H1 (cell line): ENCODE results near the gene PNRC2. TPM values are rescaled to one million over a fixed set of nuclear protein-coding genes. Genes with fewer than 3 reads are reported as not detected.

Experiments used
- CTCF ChIA-PET: fragments of 300-600 bp; sonication (Branson Sonifier 250); formaldehyde crosslinking; loops from one replicate; lab custom pipeline; 2021; ENCODE audit not compliant: partially characterized antibody; lab: Charles Lee
- POLR2A ChIA-PET: fragments of 300-600 bp; sonication (Branson Sonifier 250); formaldehyde crosslinking; loops from one replicate; lab custom pipeline; 2021; ENCODE audit warnings: inconsistent platforms; ENCODE audit not compliant: partially characterized antibody; lab: Charles Lee
- DNase-seq, 2 experiments: peaks; one replicate each; pipeline versions ENCODE4 v3.0.0 to v3.0.0-alpha.2; 2010 to 2022; ENCODE audit warnings: low spot score in 2 of 2, low read depth in 1 of 2, mixed read lengths in 1 of 2
- FAIRE-seq: peaks from 2 replicates; lab custom pipeline; 2011; peaks lifted over from hg19 to GRCh38; lab: Jason Lieb, UNC
- H2AFZ ChIP-seq: 2 replicates; pipeline ENCODE4 v1.8.1; 2012; ENCODE audit warnings: low read length, inconsistent platforms
- H2AK5ac ChIP-seq: 2 replicates; pipeline ENCODE4 v1.6.1; 2013; ENCODE audit warnings: low read depth, low read length
- H2BK120ac ChIP-seq: replicated peaks from 2 replicates; pipeline ENCODE3; 2013; ENCODE audit warnings: low read depth, low read length, inconsistent platforms
- H2BK12ac ChIP-seq: 2 replicates; pipeline ENCODE4 v1.6.1; 2013; ENCODE audit warnings: low read depth, low read length
- H2BK15ac ChIP-seq: 2 replicates; pipeline ENCODE4 v1.6.1; 2013; ENCODE audit warnings: low read length
- H2BK20ac ChIP-seq: 2 replicates; pipeline ENCODE4 v1.6.1; 2013; ENCODE audit warnings: low read length
- H2BK5ac ChIP-seq: 2 replicates; pipeline ENCODE4 v1.6.1; 2013; ENCODE audit warnings: low read depth, low read length
- H3K14ac ChIP-seq: 2 replicates; pipeline ENCODE4 v1.6.1; 2013; ENCODE audit warnings: inconsistent platforms; ENCODE audit not compliant: insufficient read length
- H3K18ac ChIP-seq: 2 replicates; pipeline ENCODE4 v1.6.1; 2013; ENCODE audit warnings: low read length; ENCODE audit errors: extremely low read depth
- H3K23ac ChIP-seq: 2 replicates; pipeline ENCODE4 v1.6.1; 2013; ENCODE audit warnings: inconsistent platforms; ENCODE audit not compliant: insufficient read length
- H3K23me2 ChIP-seq: 2 replicates; pipeline ENCODE4 v1.6.1; 2013; ENCODE audit warnings: low read depth, low read length
- H3K27ac ChIP-seq: 2 replicates; pipeline ENCODE4 v1.6.1; 2011; ENCODE audit warnings: low read depth, low read length, inconsistent platforms
- H3K27me3 ChIP-seq, 4 experiments: replicated peaks in 1 of 4; 1 replicate in 1 of 4; 2 replicates in 3 of 4; pipeline versions ENCODE4 v1.6.1 to v1.8.1; 2011 to 2013; ENCODE audit warnings: low read length in 3 of 4, mild to moderate bottlenecking in 3 of 4, inconsistent platforms in 2 of 4, mixed read lengths in 2 of 4, moderate library complexity in 1 of 4; ENCODE audit not compliant: control insufficient read depth in 3 of 4, insufficient read depth in 3 of 4; ENCODE audit errors: extremely low read depth in 1 of 4
- H3K36me3 ChIP-seq, 4 experiments: 2 replicates each; pipeline versions ENCODE4 v1.6.1 to v1.8.1; 2011 to 2013; ENCODE audit warnings: mild to moderate bottlenecking in 4 of 4, low read length in 3 of 4, moderate library complexity in 2 of 4, control low read depth in 1 of 4, inconsistent platforms in 1 of 4; ENCODE audit not compliant: insufficient read depth in 4 of 4, control insufficient read depth in 2 of 4
- H3K4ac ChIP-seq: replicated peaks from 2 replicates; pipeline ENCODE3; 2013; ENCODE audit warnings: low read length, low read depth, mixed read lengths, inconsistent platforms; ENCODE audit not compliant: insufficient read length
- H3K4me1 ChIP-seq, 4 experiments: replicated peaks in 1 of 4; 1 replicate in 1 of 4; 2 replicates in 3 of 4; pipeline versions ENCODE4 v1.6.1 to v1.8.1; 2011 to 2013; ENCODE audit warnings: low read length in 3 of 4, inconsistent platforms in 2 of 4, mixed read lengths in 1 of 4; ENCODE audit not compliant: insufficient read depth in 4 of 4, control insufficient read depth in 3 of 4
- H3K4me2 ChIP-seq, 2 experiments: 2 replicates each; pipeline versions ENCODE4 v1.6.1 to v1.8.1; 2011 to 2013; ENCODE audit warnings: low read depth in 2 of 2, low read length in 2 of 2, control low read depth in 1 of 2, inconsistent platforms in 1 of 2, mild to moderate bottlenecking in 1 of 2; ENCODE audit not compliant: insufficient read depth in 1 of 2
- H3K4me3 ChIP-seq, 4 experiments: fragments of 200-600, 300-600 bp in 1 of 4; sonication (generic), shearing (Covaris generic), sonication (Bioruptor Twin) in 1 of 4; 2 replicates each; pipeline versions ENCODE4 v1.5.1 to v1.8.1; 2011 to 2016; ENCODE audit warnings: low read length in 4 of 4, low read depth in 3 of 4, control low read depth in 2 of 4, inconsistent platforms in 2 of 4, mild to moderate bottlenecking in 2 of 4, mixed read lengths in 1 of 4, moderate library complexity in 1 of 4; ENCODE audit not compliant: insufficient read depth in 2 of 4; ENCODE audit errors: extremely low read depth in 1 of 4
- H3K56ac ChIP-seq: replicated peaks from 2 replicates; pipeline ENCODE3; 2013; ENCODE audit warnings: low read depth, mild to moderate bottlenecking, mixed read lengths, low read length, inconsistent platforms; ENCODE audit not compliant: insufficient read length
- H3K79me1 ChIP-seq: 2 replicates; pipeline ENCODE4 v1.6.1; 2013; ENCODE audit warnings: low read depth, low read length, control low read depth
- H3K79me2 ChIP-seq, 2 experiments: 2 replicates each; pipeline versions ENCODE4 v1.6.1 to v1.8.1; 2012 to 2013; ENCODE audit warnings: low read length in 2 of 2, mild to moderate bottlenecking in 2 of 2, inconsistent platforms in 1 of 2; ENCODE audit not compliant: insufficient read depth in 2 of 2, control insufficient read depth in 1 of 2
- H3K9ac ChIP-seq, 4 experiments: replicated peaks in 1 of 4; 1 replicate in 1 of 4; 2 replicates in 3 of 4; pipeline versions ENCODE4 v1.6.1 to v1.8.1; 2011 to 2013; ENCODE audit warnings: low read depth in 3 of 4, low read length in 3 of 4, control low read depth in 2 of 4, mild to moderate bottlenecking in 2 of 4, moderate library complexity in 2 of 4, inconsistent platforms in 1 of 4; ENCODE audit errors: extremely low read depth in 1 of 4
- H3K9me3 ChIP-seq, 2 experiments: 2 replicates each; pipeline versions ENCODE4 v1.6.1 to v1.8.1; 2012 to 2013; ENCODE audit warnings: mild to moderate bottlenecking in 2 of 2, moderate library complexity in 2 of 2, control low read depth in 1 of 2, inconsistent platforms in 1 of 2, low read depth in 1 of 2, low read length in 1 of 2, mixed read lengths in 1 of 2; ENCODE audit not compliant: insufficient read depth in 2 of 2
- H4K20me1 ChIP-seq, 2 experiments: replicated peaks in 1 of 2; 2 replicates each; pipeline versions ENCODE3 to v1.8.1; 2011 to 2013; ENCODE audit warnings: inconsistent platforms in 2 of 2, low read length in 2 of 2, mild to moderate bottlenecking in 1 of 2; ENCODE audit not compliant: insufficient read depth in 2 of 2, control insufficient read depth in 1 of 2
- H4K5ac ChIP-seq: 2 replicates; pipeline ENCODE4 v1.6.1; 2013; ENCODE audit warnings: low read length, low read depth, mixed read lengths, inconsistent platforms; ENCODE audit not compliant: insufficient read length
- H4K8ac ChIP-seq: 2 replicates; pipeline ENCODE4 v1.8.0; 2013; ENCODE audit warnings: mild to moderate bottlenecking, moderate library complexity, low read length, inconsistent platforms; ENCODE audit not compliant: insufficient read depth; ENCODE audit errors: extremely low read depth
- H4K91ac ChIP-seq: replicated peaks from 2 replicates; pipeline ENCODE3; 2013; ENCODE audit warnings: low read length, mixed read lengths, inconsistent platforms; ENCODE audit not compliant: insufficient read length
- ASH2L ChIP-seq: fragments of 200-600, 300-600 bp; sonication (generic); IDR thresholded peaks from one replicate; pipeline ENCODE4 v1.7.1; 2017; ENCODE audit warnings: low read length
- BACH1 ChIP-seq: IDR thresholded peaks from 2 replicates; pipeline ENCODE4 v1.6.1; 2012; ENCODE audit warnings: low read length, improper control_type of control experiment
- BCL11A ChIP-seq, 2 experiments: IDR thresholded peaks; one replicate each; pipeline ENCODE4 v1.6.1; 2011; ENCODE audit warnings: low read depth in 2 of 2, low read length in 2 of 2, mild to moderate bottlenecking in 2 of 2
- CBX5 ChIP-seq: fragments of 300-800, 300-1000 bp; sonication (generic); IDR thresholded peaks from 2 replicates; pipeline ENCODE4 v1.7.1; 2016; ENCODE audit warnings: antibody characterized with exemption, low read length, low read depth
- HDAC2 ChIP-seq, 2 experiments: fragments of 300-600 bp in 1 of 2; sonication (generic) in 1 of 2; IDR thresholded peaks; 2 replicates each; pipeline ENCODE4 v1.6.1; 2011 to 2012; ENCODE audit warnings: low read depth in 2 of 2, low read length in 2 of 2, mild to moderate bottlenecking in 2 of 2, moderate library complexity in 2 of 2, borderline replicate concordance in 1 of 2, inconsistent platforms in 1 of 2
- KDM5A ChIP-seq: fragments of 200-600 bp; IDR thresholded peaks from 2 replicates; pipeline ENCODE4 v1.7.1; 2012; ENCODE audit warnings: mild to moderate bottlenecking, low read length, inconsistent platforms, mixed read lengths
- MAFK ChIP-seq: IDR thresholded peaks from 2 replicates; pipeline ENCODE4 v1.6.1; 2012; ENCODE audit warnings: low read depth, mild to moderate bottlenecking, improper control_type of control experiment, low read length
- NANOG ChIP-seq: IDR thresholded peaks from 2 replicates; pipeline ENCODE4 v1.6.1; 2011; ENCODE audit warnings: low read length, low read depth, mild to moderate bottlenecking, inconsistent platforms; ENCODE audit not compliant: insufficient read depth, poor library complexity, severe bottlenecking
- POU5F1 ChIP-seq: IDR thresholded peaks from 2 replicates; pipeline ENCODE4 v1.6.1; 2011; ENCODE audit warnings: low read depth, mild to moderate bottlenecking, low read length, moderate library complexity
- SIN3A ChIP-seq, 2 experiments: IDR thresholded peaks in 1 of 2; conservative IDR thresholded peaks in 1 of 2; 2 replicates each; pipeline ENCODE4 v1.6.1; 2011 to 2012; ENCODE audit warnings: low read length in 2 of 2, improper control_type of control experiment in 1 of 2, low read depth in 1 of 2, mild to moderate bottlenecking in 1 of 2
- SP1 ChIP-seq: IDR thresholded peaks from 2 replicates; pipeline ENCODE4 v1.6.1; 2011; ENCODE audit warnings: low read depth, low read length
- TBP ChIP-seq: IDR thresholded peaks from 2 replicates; pipeline ENCODE4 v1.6.1; 2011; ENCODE audit warnings: low read depth, low read length, improper control_type of control experiment
- TEAD4 ChIP-seq: IDR thresholded peaks from 2 replicates; pipeline ENCODE4 v1.6.1; 2012; ENCODE audit warnings: low read depth, low read length, inconsistent platforms, mixed read lengths
- WGBS, 2 experiments: shearing (Covaris generic) in 1 of 2; methylation state at CpG; one replicate each; pipeline versions ENCODE4 v1.1.6 to v1.1.7; 2013 to 2015; ENCODE audit warnings: low lambda C conversion rate in 2 of 2, mixed read lengths in 2 of 2, inconsistent platforms in 1 of 2, low coverage in 1 of 2, missing lambda C conversion rate in 1 of 2; ENCODE audit not compliant: insufficient replicate concordance in 2 of 2, insufficient coverage in 1 of 2, insufficient read length in 1 of 2; ENCODE audit errors: extremely low coverage in 1 of 2, missing lambda C conversion rate in 1 of 2; 5-methylcytosine and 5-hydroxymethylcytosine counted together
- polyA plus RNA-seq, 7 experiments: library from polyadenylated mRNA; depleted of rRNA in 3 of 7; stranded (reverse) in 5 of 7; unstranded in 2 of 7; fragments of >200 nt in 5 of 7; fragments of 200-250 nt in 2 of 7; gene quantifications; 1 replicate in 5 of 7; 2 replicates in 1 of 7; 4 replicates in 1 of 7; pipeline versions ENCODE4 v1.2.1 to v1.2.3, GENCODE V29; 2011 to 2013; ENCODE audit warnings: missing spikeins in 2 of 7, mixed read lengths in 2 of 7
- total RNA-seq: library from RNA; stranded (reverse); fragmentation: NEBNext Ultra II Directional; extraction: Animal tissue kit (Norgen Biotek cat#: 25700); gene quantifications from 2 replicates; pipeline ENCODE4 v1.2.1, GENCODE V29; 2021

Gene PNRC2
- total and polyA plus RNA-seq, 2 of the 8 experiments (the other 6 are each of a cell fraction or from before 2014, with no cell fraction given), result 57.5 to 147 TPM

- no peak overlapping the region for H2BK15ac ChIP-seq
- H3K56ac ChIP-seq, result no peak overlapping the region
- no peak overlapping the region for H3K9ac ChIP-seq
- H4K8ac ChIP-seq, result no peak overlapping the region
- no peaks in the 10 kb centered on the region for H3K23me2 ChIP-seq
- 76% methylated on average over 6 of the region's 8 CpGs; no CpG with 5 or more reads in 1 of the 2 experiments for WGBS, 2 experiments
- no peak overlapping the region for H3K27ac ChIP-seq
- POLR2A ChIA-PET, result no interaction called here
- H3K4me3 ChIP-seq, result no peak overlapping the region
- no peak overlapping the region for H2BK120ac ChIP-seq
- no peaks in the 10 kb centered on the region for H3K4me1 ChIP-seq
- H3K79me1 ChIP-seq, result no peaks in the 10 kb centered on the region
- H3K9me3 ChIP-seq, result no peaks in the 10 kb centered on the region; a peak in 1 of 4 replicates
- no peak overlapping the region for H2AFZ ChIP-seq
- no peak overlapping the region for H3K4ac ChIP-seq
- H4K5ac ChIP-seq, result no peak overlapping the region
- H2BK5ac ChIP-seq, result no peak overlapping the region
- H3K14ac ChIP-seq, result no peak overlapping the region
- H2AK5ac ChIP-seq, result no peak overlapping the region
- no peak overlapping the region for H4K91ac ChIP-seq
- H3K18ac ChIP-seq, result no peak overlapping the region
- no peaks in the 10 kb centered on the region for H3K27me3 ChIP-seq
- no peak overlapping the region for H3K4me2 ChIP-seq
- no peak overlapping the region for H2BK20ac ChIP-seq
- H4K20me1 ChIP-seq, result no peaks in the 10 kb centered on the region
- no peak overlapping the region for H3K23ac ChIP-seq
- DNase-seq, result no peak
- H3K79me2 ChIP-seq, result no peaks in the 10 kb centered on the region
- no peak for FAIRE-seq
- CTCF ChIA-PET, result interaction anchor here (0.6 to 1.3 kb wide), 2 partner anchors 10 to 14 kb away, joined by 3 read pairs; no protein-coding TSS in a partner anchor
- H3K36me3 ChIP-seq, result no peaks in the 10 kb centered on the region
- no peak overlapping the region for H2BK12ac ChIP-seq
- TF ChIP-seq HDAC2 (IDR thresholded peaks at IDR 0.05; ENCODE audit: borderline replicate concordance in 1 of 2, low read depth in 2 of 2, low read length in 2 of 2) (no peak), CBX5 (no peak), BCL11A (IDR thresholded peaks at IDR 0.05; ENCODE audit: low read depth in 2 of 2, low read length in 2 of 2) (no peak), TEAD4 (no peak), TBP (no peak), KDM5A (no peak), SIN3A (conservative IDR thresholded peaks at IDR 0.05 in 1 of 2, IDR thresholded peaks at IDR 0.05 in 1 of 2; ENCODE audit: low read depth in 1 of 2, low read length in 2 of 2) (no peak), BACH1 (no peak), MAFK (no peak), SP1 (no peak), POU5F1 (no peak), NANOG (no peak), ASH2L (no peak)
Measured at GRCh38 chr1:23923592-23924499, 35.8 kb upstream of the PNRC2 start.
